SK-N-MC (cell line): ENCODE measurements around the gene GNS.

ENCODE experiments used
- EZH2 ChIP-seq: fragments of 200-600 bp; sonication (generic); IDR thresholded peaks from one replicate; pipeline ENCODE4 v1.6.1; 2017; ENCODE audit warnings: antibody characterized with exemption
- FOXP2 ChIP-seq: optimal IDR thresholded peaks from 2 replicates; pipeline ENCODE3; 2011; ENCODE audit warnings: mild to moderate bottlenecking, moderate library complexity; ENCODE audit not compliant: insufficient read depth; ENCODE audit errors: extremely low read length, control extremely low read depth
- POLR2AphosphoS5 ChIP-seq: IDR thresholded peaks from 2 replicates; pipeline ENCODE4 v1.6.1; 2012; ENCODE audit warnings: mild to moderate bottlenecking, low read depth, low read length, borderline replicate concordance

DNA sequence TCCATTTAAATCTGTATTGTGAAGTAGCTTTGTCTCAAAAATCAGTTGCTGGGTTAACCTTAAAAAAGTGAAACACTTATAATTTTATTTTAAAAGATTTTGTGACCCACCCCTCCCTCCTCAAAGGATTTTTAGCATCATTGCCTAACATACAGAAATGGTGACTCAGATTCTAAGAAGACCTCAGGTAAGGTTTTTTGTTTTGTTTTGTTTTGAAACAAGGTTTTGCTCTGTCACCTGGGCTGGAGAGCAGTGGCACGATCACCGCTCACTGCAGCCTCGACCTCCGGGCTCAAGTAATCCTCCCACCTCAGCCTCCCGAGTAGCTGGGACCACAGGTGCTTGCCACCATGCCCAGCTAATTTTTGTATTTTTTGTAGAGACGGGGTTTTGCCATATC lies 74.2 kb downstream of the GNS start:
- TF ChIP-seq EZH2 (no peak), POLR2AphosphoS5 (no peak), FOXP2 (no peak)
